GM15510 (cell line): Measurements from ENCODE around the gene MICALL2.

ENCODE experiments used
- POLR2A ChIP-seq: IDR thresholded peaks from 3 replicates; pipeline ENCODE4 v1.6.1; 2011; ENCODE audit warnings: borderline replicate concordance; ENCODE audit not compliant: insufficient read length; ENCODE audit errors: extremely low read depth

Gene MICALL2

DNA sequence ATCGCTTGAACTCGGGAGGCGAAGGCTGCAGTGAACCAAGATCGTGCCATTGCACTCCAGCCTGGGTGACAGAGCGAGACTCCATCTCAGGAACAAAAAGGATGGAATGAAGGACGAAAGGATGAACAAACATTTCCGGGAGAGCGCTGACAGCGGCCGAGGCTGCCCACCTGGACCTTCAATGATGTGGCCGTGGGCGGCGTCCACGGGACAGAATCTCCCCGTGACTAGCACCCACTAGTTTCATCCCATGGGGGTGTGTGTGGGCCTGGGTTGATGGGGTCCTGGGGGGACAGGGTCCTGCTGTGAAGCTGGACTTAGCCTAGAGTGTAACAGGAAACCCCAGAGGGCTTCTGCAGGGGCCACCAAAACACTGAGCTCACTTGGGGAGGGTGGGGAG lies 32.8 kb downstream of the MICALL2 start:
- TF ChIP-seq POLR2A: no peak

- TF ChIP-seq POLR2A: no peak
Observed at GRCh38 chr7:1425292-1426136, 33.8 kb downstream of the MICALL2 start.

GRCh38 chr7:1424041-1424440 lies 35.2 kb downstream of the MICALL2 start:
- no peak for TF ChIP-seq POLR2A

GRCh38 chr7:1423264-1423811 lies 35.9 kb downstream of the MICALL2 start:
- TF ChIP-seq POLR2A: no peak

DNA sequence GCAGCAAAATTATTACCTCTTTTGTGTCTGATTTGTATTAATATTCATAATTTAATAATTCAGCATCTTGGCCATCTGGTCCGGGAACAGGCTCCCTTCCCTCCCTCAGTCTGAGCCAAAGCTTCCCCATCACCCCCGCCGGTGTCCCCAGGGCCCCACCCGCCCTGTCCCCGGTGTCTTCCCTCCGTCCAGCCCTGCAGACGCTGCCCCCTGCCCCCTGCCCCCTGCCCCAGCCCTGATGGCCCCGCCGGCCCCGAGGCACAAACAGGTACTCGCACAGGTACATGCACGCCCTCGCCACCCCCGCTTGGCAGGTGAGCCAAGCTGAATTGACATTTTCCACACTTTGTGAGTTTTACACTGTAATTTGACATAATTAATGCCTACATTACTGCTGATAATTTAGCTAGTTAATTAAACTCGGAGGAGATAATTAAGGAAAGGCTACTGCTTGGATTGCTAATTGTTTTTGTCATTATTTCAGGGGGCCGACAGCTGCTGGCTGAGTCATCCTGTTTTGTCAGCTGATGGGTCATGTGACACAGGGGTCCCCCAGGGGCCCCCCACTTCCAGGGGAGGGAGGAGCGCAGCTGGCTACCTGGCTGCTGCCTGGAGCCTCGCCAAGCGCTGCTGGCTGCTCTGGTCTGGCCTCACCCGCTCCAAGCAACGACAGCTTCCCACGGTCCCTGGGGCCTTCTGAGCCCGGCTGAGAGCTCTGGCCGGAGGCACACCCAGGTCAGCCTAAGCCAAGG lies 36.6 kb downstream of the MICALL2 start:
- no peak for TF ChIP-seq POLR2A

DNA sequence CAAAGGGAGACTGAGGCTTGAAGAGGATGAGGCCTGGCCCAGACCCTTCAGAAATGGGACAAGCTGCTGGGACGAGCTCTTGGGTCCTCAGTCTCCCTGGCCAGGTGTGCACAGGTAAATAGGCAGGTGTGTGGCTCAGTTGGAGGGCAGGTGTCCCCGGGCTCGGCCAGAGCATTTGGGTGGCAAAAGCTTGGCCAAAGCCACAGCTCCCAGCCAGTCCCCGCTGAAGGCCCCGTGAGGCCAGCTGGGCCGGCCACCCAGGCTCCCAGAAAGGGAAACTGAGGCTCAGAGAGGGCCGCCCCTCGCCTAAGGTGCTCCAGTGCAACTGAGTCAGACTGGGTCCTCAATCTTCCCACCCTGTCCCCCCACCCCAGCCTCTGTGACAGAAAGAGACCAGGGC lies 37.3 kb downstream of the MICALL2 start:
- no peak for TF ChIP-seq POLR2A

DNA sequence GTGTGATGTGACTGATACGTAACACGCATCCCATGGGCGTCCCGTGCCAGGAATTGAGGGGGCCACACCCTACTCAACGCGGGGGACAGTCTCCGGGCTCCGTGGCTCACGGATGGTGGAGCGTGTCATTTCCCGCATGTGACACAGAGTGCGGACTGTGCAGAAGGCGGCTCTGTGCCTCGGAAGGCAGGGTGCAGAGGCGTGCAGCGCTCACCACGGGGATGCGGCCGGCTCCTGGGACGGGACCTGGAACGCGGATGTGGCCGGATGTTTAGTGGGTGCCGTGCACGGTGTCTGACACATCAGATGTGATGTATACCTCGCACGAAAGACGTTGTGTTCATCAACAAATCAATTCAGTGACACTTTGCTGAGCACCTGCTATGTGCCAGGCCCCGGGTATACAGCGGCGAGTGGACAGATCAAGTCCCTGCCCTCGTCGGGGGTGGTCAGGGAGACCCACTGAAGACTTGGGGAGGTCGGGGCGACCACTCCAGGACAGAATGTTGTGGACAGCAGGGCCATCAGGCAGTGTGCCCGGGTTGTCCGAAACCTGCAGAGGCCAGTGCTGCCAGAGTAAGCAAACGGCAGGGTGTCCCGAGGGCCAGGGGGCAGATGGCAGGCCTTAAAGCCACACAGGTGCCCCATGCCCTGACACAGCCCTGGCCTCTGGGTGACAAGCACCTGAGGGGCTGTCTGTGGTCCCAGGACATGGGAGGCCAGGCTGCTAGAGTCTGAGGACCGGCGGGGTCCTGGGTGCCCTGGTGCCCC lies 38.1 kb downstream of the MICALL2 start:
- no peak for TF ChIP-seq POLR2A

- TF ChIP-seq POLR2A: no peak
Observed at GRCh38 chr7:1419688-1420087, 39.6 kb downstream of the MICALL2 start.

DNA sequence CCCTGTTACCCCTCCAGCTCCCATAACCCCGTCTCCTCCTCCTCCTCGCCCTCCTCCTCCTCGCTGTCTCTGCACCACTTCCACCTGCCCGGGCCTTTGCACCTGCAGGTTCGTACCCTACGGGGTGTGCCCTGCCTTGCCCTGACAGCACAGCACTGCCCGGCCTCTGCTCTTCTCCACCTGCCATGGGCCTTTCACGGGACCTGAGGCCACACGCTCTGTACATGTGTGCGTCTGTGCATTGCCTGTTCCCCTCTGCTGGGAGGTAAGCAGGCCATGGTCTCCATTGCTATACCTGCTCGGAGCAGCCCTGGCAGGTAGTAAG lies 40.0 kb downstream of the MICALL2 start:
- TF ChIP-seq POLR2A: no peak

GRCh38 chr7:1418505-1419309 lies 40.6 kb downstream of the MICALL2 start:
- TF ChIP-seq POLR2A: no peak

- no peak for TF ChIP-seq POLR2A
Observed at GRCh38 chr7:1415389-1415990, 43.8 kb downstream of the MICALL2 start.

GRCh38 chr7:1413936-1414639 lies 45.2 kb downstream of the MICALL2 start:
- TF ChIP-seq POLR2A: no peak

DNA sequence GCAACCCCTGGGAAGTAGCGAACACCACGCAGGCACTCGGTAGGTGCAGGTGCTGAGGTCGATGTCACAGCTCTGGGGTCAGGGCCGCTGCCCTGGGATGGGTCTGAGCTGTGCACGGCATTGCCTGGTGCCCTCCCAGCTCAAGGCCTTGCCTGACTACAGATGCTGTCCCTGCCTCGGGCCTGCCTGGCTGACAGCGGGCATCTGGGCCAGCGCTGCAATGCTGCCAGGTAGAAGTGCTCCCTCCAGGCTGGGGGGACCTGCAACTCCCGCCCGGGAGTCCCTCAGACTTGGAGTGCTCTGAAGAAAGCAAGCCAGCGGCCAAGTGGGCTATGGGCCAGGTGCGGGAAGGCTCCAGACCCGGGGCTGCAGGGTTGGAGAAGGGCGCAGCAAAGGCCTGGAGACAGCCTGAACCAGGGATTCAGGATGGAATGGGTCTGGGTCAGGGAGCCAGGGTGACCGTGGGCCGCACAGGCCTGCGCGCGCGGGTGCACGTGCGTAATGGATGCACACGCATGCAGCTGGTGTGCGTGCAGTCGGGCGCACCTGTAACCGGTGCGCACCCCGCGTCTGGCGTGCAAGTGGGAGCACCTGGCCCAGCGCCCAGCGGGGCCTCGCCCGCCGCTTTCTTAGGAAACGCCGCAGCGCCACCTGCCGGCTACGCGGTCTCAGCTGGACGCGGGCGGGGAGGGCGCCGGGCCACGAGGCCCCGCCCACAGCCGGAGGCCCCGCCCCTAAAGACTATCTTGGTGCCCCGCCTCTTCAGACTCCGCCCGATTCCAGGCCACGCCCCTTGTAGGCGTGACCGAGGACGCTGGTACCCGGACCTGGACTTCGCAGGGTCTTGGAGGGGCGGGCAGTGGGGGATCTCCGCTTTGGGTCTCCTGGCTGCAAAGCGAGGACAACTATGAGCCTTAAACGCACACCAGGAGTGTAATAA lies 46.7 kb downstream of the MICALL2 start:
- no peak for TF ChIP-seq POLR2A

DNA sequence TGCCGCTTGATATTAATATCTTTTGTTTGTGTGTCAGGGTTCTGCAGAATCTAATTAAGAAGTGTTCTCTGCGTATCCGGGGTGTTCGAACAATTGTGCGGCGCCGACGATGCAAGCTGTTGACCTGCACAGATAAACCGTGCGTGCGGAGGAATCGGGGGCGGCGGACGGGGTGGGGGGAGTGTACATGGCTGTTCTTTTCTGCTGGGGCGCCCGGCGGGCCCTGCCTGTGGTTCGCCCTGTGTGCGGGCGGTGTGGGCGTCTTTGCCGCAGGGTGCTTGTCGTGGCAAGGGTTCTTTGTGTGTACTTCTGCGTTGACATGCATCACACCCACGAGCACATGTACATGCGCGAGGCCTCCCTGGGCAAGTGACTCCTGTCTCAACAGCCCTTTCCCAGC lies 47.9 kb downstream of the MICALL2 start:
- TF ChIP-seq POLR2A: no peak
